ENCODE data around the gene KLK13. TPM values are rescaled to one million over a fixed set of nuclear protein-coding genes. Genes with fewer than 3 reads are reported as not detected.

KLK13 gene
- total RNA-seq, 2 donors from 2014 or later, result 0.52 to 31.6 TPM

- ATAC-seq, result no peak
- Histone ChIP-seq H3K27me3 (no peaks in the 10 kb centered on the region), H3K36me3 (replicated peaks in 1 of 2; ENCODE audit: insufficient read depth in 1 of 2, low read depth in 2 of 2) (no peaks in the 10 kb centered on the region), H3K27ac (no peak overlapping the region), H3K4me3 (no peak overlapping the region), H3K4me1 (peaks cover 6% of the 10 kb centered on the region), H3K9me3 (no peaks in the 10 kb centered on the region)
- TF ChIP-seq CTCF (IDR thresholded peaks at IDR 0.05) (no peak), POLR2A (IDR thresholded peaks at IDR 0.05) (no peak)
- intact Hi-C loops (cut with DNase I), result no loop called here
- DNase-seq, result no peak
- WGBS, 2 donors, result 91 to 93% methylated on average over 18 to 24 of the region's 28 CpGs
These were observed 33.0 kb downstream of the KLK13 start for GRCh38 chr19:51031880-51032225.

GRCh38 chr19:51031220-51031879 is 33.5 kb downstream of the KLK13 start:
- Histone ChIP-seq H3K4me1 (peaks cover 11% of the 10 kb centered on the region), H3K27me3 (no peaks in the 10 kb centered on the region), H3K27ac (no peak overlapping the region), H3K9me3 (no peaks in the 10 kb centered on the region), H3K4me3 (no peak overlapping the region), H3K36me3 (replicated peaks in 1 of 2; ENCODE audit: insufficient read depth in 1 of 2, low read depth in 2 of 2) (no peaks in the 10 kb centered on the region)
- TF ChIP-seq POLR2A (IDR thresholded peaks at IDR 0.05), result no peak
- no peak for TF ChIP-seq CTCF (IDR thresholded peaks at IDR 0.05)
- no peak for ATAC-seq
- DNase-seq, result no peak
- intact Hi-C loops (cut with DNase I), result no loop called here
- whole genome bisulfite sequencing, 2 donors, result 75 to 80% methylated on average over 7 of the region's 7 CpGs

- intact Hi-C loops (cut with DNase I), result no loop called here
- H3K36me3 ChIP-seq (replicated peaks in 1 of 2; ENCODE audit: insufficient read depth in 1 of 2, low read depth in 2 of 2), result no peaks in the 10 kb centered on the region
- ATAC-seq (no peak), DNase-seq (no peak)
- peaks cover 18% of the 10 kb centered on the region for H3K4me1 ChIP-seq
- H3K27me3 ChIP-seq, result no peaks in the 10 kb centered on the region
- H3K9me3 ChIP-seq, result no peaks in the 10 kb centered on the region
- TF ChIP-seq POLR2A (IDR thresholded peaks at IDR 0.05) (no peak), CTCF (IDR thresholded peaks at IDR 0.05) (no peak)
- 63 to 89% methylated on average over 10 to 13 of the region's 13 CpGs for WGBS, 2 donors
- no peak overlapping the region for H3K27ac ChIP-seq
- H3K4me3 ChIP-seq, result no peak overlapping the region
These were observed 34.3 kb downstream of the KLK13 start for GRCh38 chr19:51030631-51031030.

GRCh38 chr19:51029718-51030117 is 35.2 kb downstream of the KLK13 start:
- Histone ChIP-seq H3K4me3 (no peak overlapping the region), H3K27ac (no peak overlapping the region), H3K36me3 (replicated peaks in 1 of 2; ENCODE audit: insufficient read depth in 1 of 2, low read depth in 2 of 2) (no peaks in the 10 kb centered on the region), H3K27me3 (no peaks in the 10 kb centered on the region), H3K9me3 (no peaks in the 10 kb centered on the region), H3K4me1 (peaks cover 27% of the 10 kb centered on the region)
- WGBS, 2 donors, result 67 to 75% methylated on average over 2 of the region's 2 CpGs
- intact Hi-C loops (cut with DNase I), result no loop called here
- no peak for DNase-seq
- ATAC-seq, result no peak
- TF ChIP-seq CTCF (IDR thresholded peaks at IDR 0.05) (no peak), POLR2A (IDR thresholded peaks at IDR 0.05) (no peak)

- Histone ChIP-seq H3K36me3 (replicated peaks in 1 of 2; ENCODE audit: insufficient read depth in 1 of 2, low read depth in 2 of 2) (no peaks in the 10 kb centered on the region), H3K27me3 (no peaks in the 10 kb centered on the region), H3K4me1 (peaks cover 29% of the 10 kb centered on the region), H3K9me3 (no peaks in the 10 kb centered on the region), H3K4me3 (no peak overlapping the region), H3K27ac (peak overlapping the region in 2 of 4 donors; percentile 82 to 88)
- WGBS, 2 donors, result 43 to 55% methylated on average over 5 of the region's 5 CpGs
- intact Hi-C loops (cut with DNase I), result no loop called here
- TF ChIP-seq POLR2A (IDR thresholded peaks at IDR 0.05) (no peak), CTCF (IDR thresholded peaks at IDR 0.05) (no peak)
- DNase-seq, result no peak
- no peak for ATAC-seq
These were observed 37.0 kb downstream of the KLK13 start for GRCh38 chr19:51027873-51028272.
